Peyer's patch (tissue), 4 donors: ENCODE data around the gene SIAH1.

Experiments used
- CTCF ChIP-seq, 6 experiments: fragments of 450-650 bp in 4 of 6; fragments of 200-600 bp in 2 of 6; sonication (generic) in 1 of 6; IDR thresholded peaks; one replicate each; pipeline ENCODE4 v1.5.1; 2017 to 2019; ENCODE audit warnings: antibody characterized with exemption in 6 of 6, mild to moderate bottlenecking in 3 of 6, moderate library complexity in 1 of 6
- POLR2A ChIP-seq, 2 donors: fragments of 450-650 bp; IDR thresholded peaks; one replicate each; pipeline ENCODE4 v1.5.1; 2017; ENCODE audit warnings: antibody characterized with exemption in 2 of 2, mild to moderate bottlenecking in 2 of 2, moderate library complexity in 2 of 2

GRCh38 chr16:48381201-48381600, 4.0 kb downstream of the SIAH1 start:
- TF ChIP-seq CTCF (IDR thresholded peaks at IDR 0.05) (no peak), POLR2A (IDR thresholded peaks at IDR 0.05) (no peak)
